ENCODE measurements around the gene F2. TPM values are rescaled to one million over a fixed set of nuclear protein-coding genes. Genes with fewer than 3 reads are reported as not detected.
"Not testable (repeated sequence)": the region's sequence is repeated elsewhere in the genome, so short reads cannot be mapped to it uniquely, and the experiment has no call there.

Gene F2
- total RNA-seq, 1 donor from 2014 or later, result 0.26 TPM

- H3K36me3 ChIP-seq (ENCODE audit: control insufficient read depth, insufficient read depth, low read length), result peaks cover 26% of the 10 kb centered on the region
- no peak overlapping the region for H3K4me3 ChIP-seq (ENCODE audit: low read depth, low read length)
- H3K27me3 ChIP-seq (ENCODE audit: control insufficient read depth, insufficient read depth, low read length), result no peaks in the 10 kb centered on the region
- no peak for FAIRE-seq
- no peak for DNase-seq (ENCODE audit: low read depth)
- TF ChIP-seq CTCF (IDR thresholded peaks at IDR 0.05; ENCODE audit: insufficient read depth, low read length, severe bottlenecking), result no peak
Observed at GRCh38 chr11:46705070-46705688, 13.8 kb upstream of the F2 start.

GRCh38 chr11:46706886-46707285 is 12.1 kb upstream of the F2 start:
- DNase-seq (ENCODE audit: low read depth), result no peak
- Histone ChIP-seq H3K4me3 (ENCODE audit: low read depth, low read length) (no peak overlapping the region), H3K27me3 (ENCODE audit: control insufficient read depth, insufficient read depth, low read length) (no peaks in the 10 kb centered on the region), H3K36me3 (ENCODE audit: control insufficient read depth, insufficient read depth, low read length) (peaks cover 26% of the 10 kb centered on the region)
- TF ChIP-seq CTCF (IDR thresholded peaks at IDR 0.05; ENCODE audit: insufficient read depth, low read length, severe bottlenecking), result no peak
- no peak for FAIRE-seq

- H3K27me3 ChIP-seq (ENCODE audit: control insufficient read depth, insufficient read depth, low read length); DNase-seq (ENCODE audit: low read depth); H3K4me3 ChIP-seq (ENCODE audit: low read depth, low read length); FAIRE-seq: not testable (repeated sequence)
- peaks cover 16% of the 10 kb centered on the region for H3K36me3 ChIP-seq (ENCODE audit: control insufficient read depth, insufficient read depth, low read length)
Observed at GRCh38 chr11:46709351-46709750, 9.7 kb upstream of the F2 start.

GRCh38 chr11:46710821-46711269 is 8.2 kb upstream of the F2 start:
- TF ChIP-seq CTCF (IDR thresholded peaks at IDR 0.05; ENCODE audit: insufficient read depth, low read length, severe bottlenecking), result no peak
- no peak overlapping the region for H3K4me3 ChIP-seq (ENCODE audit: low read depth, low read length)
- H3K27me3 ChIP-seq (ENCODE audit: control insufficient read depth, insufficient read depth, low read length), result no peaks in the 10 kb centered on the region
- H3K36me3 ChIP-seq (ENCODE audit: control insufficient read depth, insufficient read depth, low read length), result peaks cover 4% of the 10 kb centered on the region
- no peak for FAIRE-seq
- DNase-seq (ENCODE audit: low read depth), result peak; percentile 47

- no peak for TF ChIP-seq CTCF (IDR thresholded peaks at IDR 0.05; ENCODE audit: insufficient read depth, low read length, severe bottlenecking)
- Histone ChIP-seq H3K27me3 (ENCODE audit: control insufficient read depth, insufficient read depth, low read length) (no peaks in the 10 kb centered on the region), H3K36me3 (ENCODE audit: control insufficient read depth, insufficient read depth, low read length) (peaks cover 2% of the 10 kb centered on the region), H3K4me3 (ENCODE audit: low read depth, low read length) (no peak overlapping the region)
- DNase-seq (ENCODE audit: low read depth) (no peak), FAIRE-seq (no peak)
Observed at GRCh38 chr11:46711303-46711702, 7.7 kb upstream of the F2 start.

- TF ChIP-seq CTCF (IDR thresholded peaks at IDR 0.05; ENCODE audit: insufficient read depth, low read length, severe bottlenecking), result no peak
- H3K36me3 ChIP-seq (ENCODE audit: control insufficient read depth, insufficient read depth, low read length), result no peaks in the 10 kb centered on the region
- no peaks in the 10 kb centered on the region for H3K27me3 ChIP-seq (ENCODE audit: control insufficient read depth, insufficient read depth, low read length)
- FAIRE-seq, result no peak
- no peak overlapping the region for H3K4me3 ChIP-seq (ENCODE audit: low read depth, low read length)
- no peak for DNase-seq (ENCODE audit: low read depth)
Observed at GRCh38 chr11:46712874-46713576, 6.0 kb upstream of the F2 start.

- DNase-seq (ENCODE audit: low read depth); FAIRE-seq; H3K4me3 ChIP-seq (ENCODE audit: low read depth, low read length); H3K27me3 ChIP-seq (ENCODE audit: control insufficient read depth, insufficient read depth, low read length); H3K36me3 ChIP-seq (ENCODE audit: control insufficient read depth, insufficient read depth, low read length): not testable (repeated sequence)
Observed at GRCh38 chr11:46717825-46718154, 1.2 kb upstream of the F2 start.
